Measurements from ENCODE around the gene CROT. TPM values are rescaled to one million over a fixed set of nuclear protein-coding genes. Genes with fewer than 3 reads are reported as not detected.

Gene CROT
- total and polyA plus RNA-seq, 2 experiments from 2014 or later: 8.9 to 14.0 TPM

DNA sequence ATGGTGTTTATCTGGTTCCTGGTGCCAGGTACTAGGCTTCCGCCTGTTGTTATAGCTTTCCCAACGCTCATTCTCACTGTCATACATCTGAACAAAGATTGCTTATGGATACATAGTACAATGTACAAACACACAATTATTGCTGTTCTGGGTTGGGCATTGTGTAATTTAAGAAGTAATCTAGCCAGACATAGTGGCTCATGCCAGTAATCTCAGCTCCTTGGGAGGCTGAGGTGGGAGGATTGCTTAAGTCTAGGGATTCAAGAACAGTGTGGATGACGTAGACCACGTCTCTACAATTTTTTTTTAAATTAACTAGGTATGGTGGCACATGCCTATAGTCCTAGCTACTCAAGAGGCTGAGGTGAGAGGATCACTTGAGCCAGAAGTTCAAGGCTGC, 9.3 kb upstream of the CROT start:
- no peak for ATAC-seq
- Mint-ChIP-seq H3K4me1 (no peaks in the 10 kb centered on the region; the same call in 2 of the 3 replicates), H3K27ac (no peak overlapping the region), H3K27me3 (ENCODE audit: insufficient read depth, low read depth, poor library complexity) (peaks cover 2% of the 10 kb centered on the region), H3K9me3 (peaks cover 25% of the 10 kb centered on the region), H3K4me3 (no peak overlapping the region), H3K36me3 (ENCODE audit: low read depth) (peaks cover 27% of the 10 kb centered on the region)
- Histone ChIP-seq H3K4me3 (no peak overlapping the region), H3K4me2 (no peak overlapping the region), H4K20me1 (replicated peaks; ENCODE audit: insufficient read depth) (no peaks in the 10 kb centered on the region), H3K79me2 (replicated peaks; ENCODE audit: insufficient read depth) (no peaks in the 10 kb centered on the region), H2AFZ (no peak overlapping the region), H3K36me3 (ENCODE audit: insufficient read depth) (peaks cover 14% of the 10 kb centered on the region; the same call in 1 of the 2 replicates), H3K9me2 (ENCODE audit: insufficient read depth) (0 out of 2 replicates have a peak, but pooled peaks cover 5% of the 10 kb centered on the region), H3K27me3 (ENCODE audit: insufficient read depth) (no peaks in the 10 kb centered on the region), H3K27ac (ENCODE audit: low read depth) (no peak overlapping the region), H3K4me1 (ENCODE audit: insufficient read depth) (no peaks in the 10 kb centered on the region), H3F3A (replicated peaks; ENCODE audit: low read depth) (no peaks in the 10 kb centered on the region)
- no peak for DNase-seq (ENCODE audit: low spot score)
- TF ChIP-seq, protein P1, sequence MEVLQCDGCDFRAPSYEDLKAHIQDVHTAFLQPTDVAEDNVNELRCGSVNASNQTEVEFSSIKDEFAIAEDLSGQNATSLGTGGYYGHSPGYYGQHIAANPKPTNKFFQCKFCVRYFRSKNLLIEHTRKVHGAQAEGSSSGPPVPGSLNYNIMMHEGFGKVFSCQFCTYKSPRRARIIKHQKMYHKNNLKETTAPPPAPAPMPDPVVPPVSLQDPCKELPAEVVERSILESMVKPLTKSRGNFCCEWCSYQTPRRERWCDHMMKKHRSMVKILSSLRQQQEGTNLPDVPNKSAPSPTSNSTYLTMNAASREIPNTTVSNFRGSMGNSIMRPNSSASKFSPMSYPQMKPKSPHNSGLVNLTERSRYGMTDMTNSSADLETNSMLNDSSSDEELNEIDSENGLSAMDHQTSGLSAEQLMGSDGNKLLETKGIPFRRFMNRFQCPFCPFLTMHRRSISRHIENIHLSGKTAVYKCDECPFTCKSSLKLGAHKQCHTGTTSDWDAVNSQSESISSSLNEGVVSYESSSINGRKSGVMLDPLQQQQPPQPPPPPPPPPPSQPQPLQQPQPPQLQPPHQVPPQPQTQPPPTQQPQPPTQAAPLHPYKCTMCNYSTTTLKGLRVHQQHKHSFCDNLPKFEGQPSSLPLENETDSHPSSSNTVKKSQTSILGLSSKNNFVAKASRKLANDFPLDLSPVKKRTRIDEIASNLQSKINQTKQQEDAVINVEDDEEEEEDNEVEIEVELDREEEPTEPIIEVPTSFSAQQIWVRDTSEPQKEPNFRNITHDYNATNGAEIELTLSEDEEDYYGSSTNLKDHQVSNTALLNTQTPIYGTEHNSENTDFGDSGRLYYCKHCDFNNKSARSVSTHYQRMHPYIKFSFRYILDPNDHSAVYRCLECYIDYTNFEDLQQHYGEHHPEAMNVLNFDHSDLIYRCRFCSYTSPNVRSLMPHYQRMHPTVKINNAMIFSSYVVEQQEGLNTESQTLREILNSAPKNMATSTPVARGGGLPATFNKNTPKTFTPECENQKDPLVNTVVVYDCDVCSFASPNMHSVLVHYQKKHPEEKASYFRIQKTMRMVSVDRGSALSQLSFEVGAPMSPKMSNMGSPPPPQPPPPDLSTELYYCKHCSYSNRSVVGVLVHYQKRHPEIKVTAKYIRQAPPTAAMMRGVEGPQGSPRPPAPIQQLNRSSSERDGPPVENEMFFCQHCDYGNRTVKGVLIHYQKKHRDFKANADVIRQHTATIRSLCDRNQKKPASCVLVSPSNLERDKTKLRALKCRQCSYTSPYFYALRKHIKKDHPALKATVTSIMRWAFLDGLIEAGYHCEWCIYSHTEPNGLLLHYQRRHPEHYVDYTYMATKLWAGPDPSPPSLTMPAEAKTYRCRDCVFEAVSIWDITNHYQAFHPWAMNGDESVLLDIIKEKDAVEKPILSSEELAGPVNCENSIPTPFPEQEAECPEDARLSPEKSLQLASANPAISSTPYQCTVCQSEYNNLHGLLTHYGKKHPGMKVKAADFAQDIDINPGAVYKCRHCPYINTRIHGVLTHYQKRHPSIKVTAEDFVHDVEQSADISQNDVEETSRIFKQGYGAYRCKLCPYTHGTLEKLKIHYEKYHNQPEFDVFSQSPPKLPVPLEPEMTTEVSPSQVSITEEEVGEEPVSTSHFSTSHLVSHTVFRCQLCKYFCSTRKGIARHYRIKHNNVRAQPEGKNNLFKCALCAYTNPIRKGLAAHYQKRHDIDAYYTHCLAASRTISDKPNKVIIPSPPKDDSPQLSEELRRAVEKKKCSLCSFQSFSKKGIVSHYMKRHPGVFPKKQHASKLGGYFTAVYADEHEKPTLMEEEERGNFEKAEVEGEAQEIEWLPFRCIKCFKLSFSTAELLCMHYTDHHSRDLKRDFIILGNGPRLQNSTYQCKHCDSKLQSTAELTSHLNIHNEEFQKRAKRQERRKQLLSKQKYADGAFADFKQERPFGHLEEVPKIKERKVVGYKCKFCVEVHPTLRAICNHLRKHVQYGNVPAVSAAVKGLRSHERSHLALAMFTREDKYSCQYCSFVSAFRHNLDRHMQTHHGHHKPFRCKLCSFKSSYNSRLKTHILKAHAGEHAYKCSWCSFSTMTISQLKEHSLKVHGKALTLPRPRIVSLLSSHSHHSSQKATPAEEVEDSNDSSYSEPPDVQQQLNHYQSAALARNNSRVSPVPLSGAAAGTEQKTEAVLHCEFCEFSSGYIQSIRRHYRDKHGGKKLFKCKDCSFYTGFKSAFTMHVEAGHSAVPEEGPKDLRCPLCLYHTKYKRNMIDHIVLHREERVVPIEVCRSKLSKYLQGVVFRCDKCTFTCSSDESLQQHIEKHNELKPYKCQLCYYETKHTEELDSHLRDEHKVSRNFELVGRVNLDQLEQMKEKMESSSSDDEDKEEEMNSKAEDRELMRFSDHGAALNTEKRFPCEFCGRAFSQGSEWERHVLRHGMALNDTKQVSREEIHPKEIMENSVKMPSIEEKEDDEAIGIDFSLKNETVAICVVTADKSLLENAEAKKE (CRISPR knock-in tag; IDR thresholded peaks at IDR 0.05): no peak
- TF ChIP-seq ZNF114 (CRISPR knock-in tag; IDR thresholded peaks at IDR 0.05) (no peak), EZH2 (IDR thresholded peaks at IDR 0.05; ENCODE audit: low read depth, unreplicated experiment) (no peak)

DNA sequence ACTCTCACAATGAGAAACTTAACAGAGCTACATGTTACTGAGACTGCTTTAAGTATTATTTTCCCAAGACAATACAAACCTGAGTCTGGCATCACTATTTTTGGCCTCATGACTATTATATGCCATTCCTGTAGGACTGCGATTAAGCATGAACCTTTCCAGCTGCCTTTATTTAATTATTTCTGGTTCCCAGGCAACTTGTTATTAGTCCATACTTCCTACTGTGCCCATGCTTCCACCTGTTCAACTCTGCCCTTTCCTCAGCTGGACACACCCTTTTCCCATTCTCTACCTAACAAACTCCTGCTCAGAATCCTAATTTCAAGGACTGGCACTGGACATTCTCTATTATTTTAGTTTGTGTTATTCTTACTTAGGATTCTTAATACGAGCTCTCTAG, 8.1 kb upstream of the CROT start:
- H3K4me2 ChIP-seq: no peak overlapping the region
- peaks cover 26% of the 10 kb centered on the region for H3K36me3 Mint-ChIP-seq (ENCODE audit: low read depth)
- TF ChIP-seq ZNF114 (CRISPR knock-in tag; IDR thresholded peaks at IDR 0.05): no peak
- TF ChIP-seq ZNF331 (CRISPR knock-in tag; IDR thresholded peaks at IDR 0.05; ENCODE audit: low read depth): no peak
- no peak for TF ChIP-seq CREB1 (CRISPR knock-in tag; IDR thresholded peaks at IDR 0.05; ENCODE audit: low read depth)
- no peak for TF ChIP-seq EZH2phosphoT487 (IDR thresholded peaks at IDR 0.05; ENCODE audit: unreplicated experiment)
- no peak for TF ChIP-seq STAT1 (IDR thresholded peaks at IDR 0.05; ENCODE audit: unreplicated experiment)
- TF ChIP-seq, protein P2, sequence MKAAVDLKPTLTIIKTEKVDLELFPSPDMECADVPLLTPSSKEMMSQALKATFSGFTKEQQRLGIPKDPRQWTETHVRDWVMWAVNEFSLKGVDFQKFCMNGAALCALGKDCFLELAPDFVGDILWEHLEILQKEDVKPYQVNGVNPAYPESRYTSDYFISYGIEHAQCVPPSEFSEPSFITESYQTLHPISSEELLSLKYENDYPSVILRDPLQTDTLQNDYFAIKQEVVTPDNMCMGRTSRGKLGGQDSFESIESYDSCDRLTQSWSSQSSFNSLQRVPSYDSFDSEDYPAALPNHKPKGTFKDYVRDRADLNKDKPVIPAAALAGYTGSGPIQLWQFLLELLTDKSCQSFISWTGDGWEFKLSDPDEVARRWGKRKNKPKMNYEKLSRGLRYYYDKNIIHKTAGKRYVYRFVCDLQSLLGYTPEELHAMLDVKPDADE (IDR thresholded peaks at IDR 0.05): no peak
- no peak for TF ChIP-seq POLR2AphosphoS5 (IDR thresholded peaks at IDR 0.05; ENCODE audit: low read depth)
- no peak for TF ChIP-seq JUNB (IDR thresholded peaks at IDR 0.05; ENCODE audit: unreplicated experiment)
- TF ChIP-seq NANOG (IDR thresholded peaks at IDR 0.05; ENCODE audit: borderline replicate concordance): no peak

More for the DNA sequence above, 8.1 kb upstream of the CROT start:
- Histone ChIP-seq H3K4me3 (no peak overlapping the region), H3K27me3 (ENCODE audit: insufficient read depth) (no peaks in the 10 kb centered on the region), H3K27ac (ENCODE audit: low read depth) (no peak overlapping the region), H3K4me1 (ENCODE audit: insufficient read depth) (peaks cover 4% of the 10 kb centered on the region; the same call in 1 of the 2 replicates), H3K9me2 (ENCODE audit: insufficient read depth) (0 out of 2 replicates have a peak, but pooled peaks cover 5% of the 10 kb centered on the region), H3K79me2 (replicated peaks; ENCODE audit: insufficient read depth) (no peaks in the 10 kb centered on the region), H3F3A (replicated peaks; ENCODE audit: low read depth) (no peaks in the 10 kb centered on the region), H3K36me3 (ENCODE audit: insufficient read depth) (peaks cover 14% of the 10 kb centered on the region; the same call in 1 of the 2 replicates), H4K20me1 (replicated peaks; ENCODE audit: insufficient read depth) (no peaks in the 10 kb centered on the region), H2AFZ (no peak overlapping the region)
- Mint-ChIP-seq H3K4me3 (no peak overlapping the region), H3K9me3 (peaks cover 18% of the 10 kb centered on the region), H3K4me1 (peaks cover 9% of the 10 kb centered on the region; the same call in 2 of the 3 replicates), H3K27me3 (ENCODE audit: insufficient read depth, low read depth, poor library complexity) (peaks cover 4% of the 10 kb centered on the region), H3K27ac (no peak overlapping the region)
- ATAC-seq (no peak), DNase-seq (ENCODE audit: low spot score) (no peak)

All from GM23338 (cell line).